Trophoblast cell (in vitro differentiated cells and primary cell): ENCODE data around the gene HEXIM1.

ENCODE experiments used
- DNase-seq, 2 donors: peaks; one replicate each; pipeline ENCODE4 v3.0.0-alpha.2; 2016
- H2AFZ ChIP-seq: 2 replicates; pipeline ENCODE4 v1.6.1; 2013; ENCODE audit warnings: low read length, moderate library complexity, mild to moderate bottlenecking; ENCODE audit not compliant: insufficient read depth, poor library complexity
- H2AK5ac ChIP-seq: 2 replicates; pipeline ENCODE4 v1.6.1; 2013; ENCODE audit warnings: mild to moderate bottlenecking, low read length
- H2BK120ac ChIP-seq: 2 replicates; pipeline ENCODE4 v1.6.1; 2013; ENCODE audit warnings: low read length, mild to moderate bottlenecking, moderate library complexity; ENCODE audit not compliant: insufficient read depth, poor library complexity
- H2BK12ac ChIP-seq: 2 replicates; pipeline ENCODE4 v1.6.1; 2013; ENCODE audit warnings: mild to moderate bottlenecking, low read length, moderate library complexity
- H2BK5ac ChIP-seq: 2 replicates; pipeline ENCODE4 v1.6.1; 2013; ENCODE audit warnings: low read length, low read depth, moderate library complexity, mild to moderate bottlenecking; ENCODE audit not compliant: poor library complexity
- H3K14ac ChIP-seq: 2 replicates; pipeline ENCODE4 v1.6.1; 2013; ENCODE audit warnings: mild to moderate bottlenecking, low read length
- H3K18ac ChIP-seq: 2 replicates; pipeline ENCODE4 v1.6.1; 2013; ENCODE audit warnings: mild to moderate bottlenecking, low read length
- H3K23ac ChIP-seq: 2 replicates; pipeline ENCODE4 v1.6.1; 2013; ENCODE audit warnings: low read length
- H3K27ac ChIP-seq: 2 replicates; pipeline ENCODE4 v1.5.1; 2013; ENCODE audit warnings: low read depth, mild to moderate bottlenecking, inconsistent platforms, low read length, moderate library complexity
- H3K27me3 ChIP-seq: 2 replicates; pipeline ENCODE4 v1.6.1; 2013; ENCODE audit warnings: inconsistent platforms, mild to moderate bottlenecking, low read length, moderate library complexity; ENCODE audit not compliant: insufficient read depth
- H3K36me3 ChIP-seq, 2 experiments: 1 replicate in 1 of 2; 2 replicates in 1 of 2; pipeline ENCODE4 v1.6.1; 2013; ENCODE audit warnings: low read length in 2 of 2, mild to moderate bottlenecking in 2 of 2, moderate library complexity in 1 of 2; ENCODE audit not compliant: insufficient read depth in 2 of 2, control insufficient read depth in 1 of 2
- H3K4ac ChIP-seq: 2 replicates; pipeline ENCODE4 v1.6.1; 2013; ENCODE audit warnings: low read depth, mild to moderate bottlenecking, low read length, moderate library complexity
- H3K4me1 ChIP-seq, 2 experiments: 1 replicate in 1 of 2; 2 replicates in 1 of 2; pipeline ENCODE4 v1.6.1; 2013; ENCODE audit warnings: low read length in 2 of 2, mild to moderate bottlenecking in 2 of 2, moderate library complexity in 1 of 2; ENCODE audit not compliant: insufficient read depth in 2 of 2, control insufficient read depth in 1 of 2
- H3K4me2 ChIP-seq: 2 replicates; pipeline ENCODE4 v1.6.1; 2013; ENCODE audit warnings: inconsistent platforms, mild to moderate bottlenecking, low read length, moderate library complexity
- H3K4me3 ChIP-seq: 2 replicates; pipeline ENCODE4 v1.5.1; 2013; ENCODE audit warnings: mild to moderate bottlenecking, low read depth, low read length, inconsistent platforms
- H3K79me1 ChIP-seq: one replicate; pipeline ENCODE4 v1.6.1; 2013; ENCODE audit warnings: low read length
- H3K79me2 ChIP-seq: 2 replicates; pipeline ENCODE4 v1.6.1; 2013; ENCODE audit warnings: low read length, mild to moderate bottlenecking; ENCODE audit not compliant: control insufficient read depth, insufficient read depth, poor library complexity
- H3K9ac ChIP-seq: 2 replicates; pipeline ENCODE4 v1.6.1; 2013; ENCODE audit warnings: mild to moderate bottlenecking, low read length
- H3K9me3 ChIP-seq: 2 replicates; pipeline ENCODE4 v1.6.1; 2013; ENCODE audit warnings: low read depth, mild to moderate bottlenecking, control low read depth, inconsistent platforms, low read length; ENCODE audit not compliant: insufficient read depth
- H4K12ac ChIP-seq: 2 replicates; pipeline ENCODE4 v1.6.1; 2013; ENCODE audit warnings: low read depth, mild to moderate bottlenecking, low read length, moderate library complexity
- H4K8ac ChIP-seq: 2 replicates; pipeline ENCODE4 v1.6.1; 2013; ENCODE audit warnings: low read depth, mild to moderate bottlenecking, low read length, moderate library complexity
- H4K91ac ChIP-seq: one replicate; pipeline ENCODE4 v1.6.1; 2013; ENCODE audit warnings: low read depth, mild to moderate bottlenecking, low read length, moderate library complexity
- WGBS: extraction: QIAGEN DNeasy Blood & Tissue Kit; methylation state at CpG from one replicate; pipeline ENCODE4 v1.1.7; 2013; ENCODE audit warnings: missing lambda C conversion rate; ENCODE audit not compliant: insufficient read length, insufficient coverage; ENCODE audit errors: extremely low coverage; 5-methylcytosine and 5-hydroxymethylcytosine counted together

Gene HEXIM1

DNA sequence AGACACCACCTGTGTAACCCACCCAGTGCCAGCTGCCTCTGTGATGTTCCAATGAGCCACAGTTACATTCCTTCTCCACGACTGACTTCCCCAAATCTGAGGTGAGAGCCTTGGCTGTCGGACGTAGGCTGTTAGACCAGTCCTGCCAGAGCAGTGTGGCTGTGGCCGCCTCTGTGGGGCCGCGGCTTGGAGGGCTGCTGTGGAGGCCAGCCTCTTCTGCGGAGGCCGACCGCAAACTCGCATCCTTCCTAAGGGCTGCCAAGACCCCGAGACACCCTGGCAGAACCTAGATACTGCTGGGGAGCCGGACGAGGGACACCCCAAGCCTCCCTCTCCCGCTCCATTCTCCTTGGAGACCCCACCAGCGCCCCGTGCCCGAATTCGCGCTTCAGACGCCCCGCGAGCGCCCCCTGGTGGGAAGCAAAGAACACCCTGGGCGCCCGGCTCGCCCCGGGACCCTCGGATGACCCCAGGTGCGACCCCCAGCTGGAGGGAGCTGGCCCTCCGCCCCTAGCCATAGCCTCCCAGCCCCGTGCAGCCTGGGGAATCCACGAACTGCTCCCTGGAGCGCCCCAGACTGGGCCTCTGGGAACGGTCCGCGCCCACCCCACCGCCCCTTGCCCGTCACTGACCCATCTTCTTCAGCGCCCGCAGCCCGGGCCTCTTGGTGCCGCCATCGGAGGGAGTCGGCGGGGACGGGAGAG lies 16.5 kb upstream of the HEXIM1 start:
- H2BK5ac ChIP-seq, result peak overlapping the region; percentile 8
- H3K79me1 ChIP-seq, result peaks cover 32% of the 10 kb centered on the region
- H3K14ac ChIP-seq, result peak overlapping the region; percentile 33
- H4K12ac ChIP-seq, result peak overlapping the region; percentile 63
- H2BK12ac ChIP-seq, result peak overlapping the region; percentile 11
- peak; percentile 78 to 87 for DNase-seq
- peak overlapping the region; percentile 93 for H3K4me2 ChIP-seq
- H4K8ac ChIP-seq, result peak overlapping the region; percentile 46
- H2BK120ac ChIP-seq, result peak overlapping the region; percentile 59
- H2AK5ac ChIP-seq, result no peak overlapping the region
- peak overlapping the region; percentile 60 for H4K91ac ChIP-seq
- H3K9ac ChIP-seq, result no peak overlapping the region
- H3K23ac ChIP-seq, result no peak overlapping the region
- H3K36me3 ChIP-seq, result no peaks in the 10 kb centered on the region
- peak overlapping the region; percentile 58 for H3K27ac ChIP-seq
- H2AFZ ChIP-seq, result peak overlapping the region; percentile 32
- H3K4me3 ChIP-seq, result peak overlapping the region; percentile 80
- WGBS, result no CpG with 5 or more reads among the region's 46 CpGs
- H3K79me2 ChIP-seq, result peaks cover 6% of the 10 kb centered on the region
- H3K4me1 ChIP-seq, result peaks cover 42 to 49% of the 10 kb centered on the region in 2 experiments
- peak overlapping the region; percentile 65 for H3K4ac ChIP-seq
- H3K18ac ChIP-seq, result peak overlapping the region; percentile 61
- H3K9me3 ChIP-seq, result no peaks in the 10 kb centered on the region
- H3K27me3 ChIP-seq, result no peaks in the 10 kb centered on the region

- no peaks in the 10 kb centered on the region for H3K36me3 ChIP-seq
- H2BK12ac ChIP-seq, result peak within 1 kb of the TSS; percentile 11
- H3K18ac ChIP-seq, result peak within 1 kb of the TSS; percentile 67
- no peak for DNase-seq
- H3K4me3 ChIP-seq, result peak within 1 kb of the TSS; percentile 80
- no peaks in the 10 kb centered on the region for H3K27me3 ChIP-seq
- peak within 1 kb of the TSS; percentile 64 for H2BK120ac ChIP-seq
- no CpG with 5 or more reads among the region's 36 CpGs for WGBS
- H3K4me2 ChIP-seq, result peak within 1 kb of the TSS; percentile 94
- no peaks in the 10 kb centered on the region for H3K9me3 ChIP-seq
- H4K8ac ChIP-seq, result peak within 1 kb of the TSS; percentile 73
- H3K4ac ChIP-seq, result peak within 1 kb of the TSS; percentile 65
- peaks cover 40 to 47% of the 10 kb centered on the region in 2 experiments for H3K4me1 ChIP-seq
- H3K79me2 ChIP-seq, result peaks cover 6% of the 10 kb centered on the region
- H2AK5ac ChIP-seq, result no peak within 1 kb of the TSS
- peak within 1 kb of the TSS; percentile 32 for H2AFZ ChIP-seq
- H4K12ac ChIP-seq, result peak within 1 kb of the TSS; percentile 63
- H4K91ac ChIP-seq, result peak within 1 kb of the TSS; percentile 60
- H3K9ac ChIP-seq, result peak within 1 kb of the TSS; percentile 57
- H2BK5ac ChIP-seq, result peak within 1 kb of the TSS; percentile 69
- H3K27ac ChIP-seq, result peak within 1 kb of the TSS; percentile 69
- peak within 1 kb of the TSS; percentile 68 for H3K14ac ChIP-seq
- H3K79me1 ChIP-seq, result peaks cover 30% of the 10 kb centered on the region
- H3K23ac ChIP-seq, result no peak within 1 kb of the TSS
These were observed 16.0 kb upstream of the HEXIM1 start, which contains the start of gene PLCD3 for GRCh38 chr17:45132320-45132571. PLCD3 (minus strand) TSS chr17:45132515; CDS start chr17:45132410, 105 bp downstream.

GRCh38 chr17:45132572-45133463 lies 15.5 kb upstream of the HEXIM1 start:
- no peaks in the 10 kb centered on the region for H3K36me3 ChIP-seq
- peak overlapping the region; percentile 94 for H3K4me2 ChIP-seq
- no peak overlapping the region for H3K4ac ChIP-seq
- WGBS, result no CpG with 5 or more reads among the region's 71 CpGs
- H4K91ac ChIP-seq, result no peak overlapping the region
- peak overlapping the region; percentile 69 for H2BK5ac ChIP-seq
- peak overlapping the region; percentile 73 for H4K8ac ChIP-seq
- H3K9me3 ChIP-seq, result no peaks in the 10 kb centered on the region
- peaks cover 34 to 41% of the 10 kb centered on the region in 2 experiments for H3K4me1 ChIP-seq
- no peak overlapping the region for H4K12ac ChIP-seq
- H3K79me1 ChIP-seq, result peaks cover 30% of the 10 kb centered on the region
- peak overlapping the region; percentile 79 for H3K4me3 ChIP-seq
- H3K27ac ChIP-seq, result peak overlapping the region; percentile 69
- H2BK120ac ChIP-seq, result peak overlapping the region; percentile 64
- no peak overlapping the region for H2AK5ac ChIP-seq
- peak; percentile 83 to 92 for DNase-seq
- H3K14ac ChIP-seq, result peak overlapping the region; percentile 68
- peak overlapping the region; percentile 57 for H3K9ac ChIP-seq
- H3K23ac ChIP-seq, result no peak overlapping the region
- H3K27me3 ChIP-seq, result no peaks in the 10 kb centered on the region
- H3K79me2 ChIP-seq, result peaks cover 6% of the 10 kb centered on the region
- H2AFZ ChIP-seq, result peak overlapping the region; percentile 27
- no peak overlapping the region for H2BK12ac ChIP-seq
- peak overlapping the region; percentile 67 for H3K18ac ChIP-seq

GRCh38 chr17:45135192-45135977 lies 12.9 kb upstream of the HEXIM1 start, which contains the start of gene ACBD4:
ACBD4 (plus strand) TSS chr17:45135687; CDS start chr17:45136145, 458 bp downstream.
- H3K23ac ChIP-seq, result no peak within 1 kb of the TSS
- H3K9me3 ChIP-seq, result no peaks in the 10 kb centered on the region
- H4K12ac ChIP-seq, result peak within 1 kb of the TSS; percentile 62
- H3K79me2 ChIP-seq, result peaks cover 6% of the 10 kb centered on the region
- peak within 1 kb of the TSS; percentile 87 for H2AFZ ChIP-seq
- H3K14ac ChIP-seq, result peak within 1 kb of the TSS; percentile 73
- H4K91ac ChIP-seq, result peak within 1 kb of the TSS; percentile 81
- no peaks in the 10 kb centered on the region for H3K27me3 ChIP-seq
- no peak within 1 kb of the TSS for H2BK12ac ChIP-seq
- H3K9ac ChIP-seq, result no peak within 1 kb of the TSS
- peak within 1 kb of the TSS; percentile 19 for H2BK120ac ChIP-seq
- peak within 1 kb of the TSS; percentile 89 for H3K4me2 ChIP-seq
- WGBS, result no CpG with 5 or more reads among the region's 40 CpGs
- peaks cover 19% of the 10 kb centered on the region for H3K79me1 ChIP-seq
- H3K4me3 ChIP-seq, result peak within 1 kb of the TSS; percentile 70
- no peak within 1 kb of the TSS for H2BK5ac ChIP-seq
- H3K36me3 ChIP-seq, result no peaks in the 10 kb centered on the region
- H3K27ac ChIP-seq, result no peak within 1 kb of the TSS
- peaks cover 14 to 22% of the 10 kb centered on the region in 2 experiments for H3K4me1 ChIP-seq
- H4K8ac ChIP-seq, result peak within 1 kb of the TSS; percentile 91
- H3K18ac ChIP-seq, result peak within 1 kb of the TSS; percentile 66
- peak; percentile 96 to 100 for DNase-seq
- H3K4ac ChIP-seq, result peak within 1 kb of the TSS; percentile 11
- H2AK5ac ChIP-seq, result peak within 1 kb of the TSS; percentile 80
